Esophagus muscularis mucosa (tissue), 4 donors: ENCODE data around the gene SLC8A1.

ENCODE experiments used
- EP300 ChIP-seq: sonication (generic); formaldehyde crosslinking; IDR thresholded peaks from one replicate; pipeline ENCODE4 v1.6.1; 2017; ENCODE audit warnings: antibody characterized with exemption
- POLR2AphosphoS5 ChIP-seq, 2 donors: sonication (generic); formaldehyde crosslinking; IDR thresholded peaks; one replicate each; pipeline ENCODE4 v1.6.1; 2017; ENCODE audit warnings: antibody characterized with exemption in 2 of 2
- TF ChIP-seq, protein P1 (sequence below), 3 experiments: fragments of 200-600 bp in 2 of 3; fragments of 450-650 bp in 1 of 3; sonication (generic) in 2 of 3; IDR thresholded peaks; one replicate each; pipeline ENCODE4 v1.5.1; 2017 to 2019; ENCODE audit warnings: antibody characterized with exemption in 3 of 3, mild to moderate bottlenecking in 2 of 3, moderate library complexity in 1 of 3

DNA sequence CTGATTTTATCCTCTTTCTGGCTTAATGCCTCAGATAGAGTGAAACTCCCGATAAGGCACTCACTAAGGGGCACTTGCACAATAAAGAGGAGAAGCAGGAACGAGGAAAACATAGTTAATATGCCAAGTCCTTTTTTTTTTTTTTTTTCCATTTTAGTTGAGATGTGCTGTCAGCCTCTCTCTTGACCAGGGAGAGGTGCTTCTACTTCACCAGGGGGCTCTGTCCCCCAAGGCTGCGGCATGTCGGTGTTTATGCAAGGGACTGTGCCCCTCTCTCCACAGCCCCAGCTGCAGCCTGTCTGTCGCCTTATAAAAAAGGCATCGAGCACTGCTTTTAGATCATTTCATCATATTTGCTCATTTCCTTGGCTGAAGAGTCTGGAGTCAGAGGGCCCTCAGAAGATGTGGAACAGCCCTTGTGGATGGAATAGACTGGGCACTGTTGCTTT, 178.1 kb downstream of the SLC8A1 start:
- TF ChIP-seq, protein P1, sequence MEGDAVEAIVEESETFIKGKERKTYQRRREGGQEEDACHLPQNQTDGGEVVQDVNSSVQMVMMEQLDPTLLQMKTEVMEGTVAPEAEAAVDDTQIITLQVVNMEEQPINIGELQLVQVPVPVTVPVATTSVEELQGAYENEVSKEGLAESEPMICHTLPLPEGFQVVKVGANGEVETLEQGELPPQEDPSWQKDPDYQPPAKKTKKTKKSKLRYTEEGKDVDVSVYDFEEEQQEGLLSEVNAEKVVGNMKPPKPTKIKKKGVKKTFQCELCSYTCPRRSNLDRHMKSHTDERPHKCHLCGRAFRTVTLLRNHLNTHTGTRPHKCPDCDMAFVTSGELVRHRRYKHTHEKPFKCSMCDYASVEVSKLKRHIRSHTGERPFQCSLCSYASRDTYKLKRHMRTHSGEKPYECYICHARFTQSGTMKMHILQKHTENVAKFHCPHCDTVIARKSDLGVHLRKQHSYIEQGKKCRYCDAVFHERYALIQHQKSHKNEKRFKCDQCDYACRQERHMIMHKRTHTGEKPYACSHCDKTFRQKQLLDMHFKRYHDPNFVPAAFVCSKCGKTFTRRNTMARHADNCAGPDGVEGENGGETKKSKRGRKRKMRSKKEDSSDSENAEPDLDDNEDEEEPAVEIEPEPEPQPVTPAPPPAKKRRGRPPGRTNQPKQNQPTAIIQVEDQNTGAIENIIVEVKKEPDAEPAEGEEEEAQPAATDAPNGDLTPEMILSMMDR (IDR thresholded peaks at IDR 0.05): no peak
- no peak for TF ChIP-seq EP300
- no peak for TF ChIP-seq POLR2AphosphoS5 (IDR thresholded peaks at IDR 0.05)
